Epithelial cell of proximal tubule (primary cell): ENCODE data around the gene TSPAN15. TPM values are rescaled to one million over a fixed set of nuclear protein-coding genes. Genes with fewer than 3 reads are reported as not detected.

Experiments
- DNase-seq: peaks from one replicate; pipeline ENCODE4 v3.0.0-alpha.2; 2011; ENCODE audit warnings: low read depth
- H3K4me3 ChIP-seq: 2 replicates; pipeline ENCODE4 v1.5.1; 2011; ENCODE audit warnings: low read depth, mild to moderate bottlenecking, low read length
- CTCF ChIP-seq: conservative IDR thresholded peaks from 2 replicates; pipeline ENCODE4 v1.5.1; 2012; ENCODE audit warnings: low read depth, mild to moderate bottlenecking, low read length
- total RNA-seq: library from RNA; depleted of rRNA; stranded (reverse); fragments of >200 nt; gene quantifications from 2 replicates; pipeline ENCODE4 v1.2.3, GENCODE V29; 2015

TSPAN15 gene
- total RNA-seq, 1 donor from 2014 or later, result 28.6 TPM

GRCh38 chr10:69453795-69454194 is 2.5 kb downstream of the TSPAN15 start:
- TF ChIP-seq CTCF, result no peak
- H3K4me3 ChIP-seq, result no peak overlapping the region
- no peak for DNase-seq

- no peak for TF ChIP-seq CTCF
- no peak overlapping the region for H3K4me3 ChIP-seq
- no peak for DNase-seq
Observed at GRCh38 chr10:69455006-69455763, 3.9 kb downstream of the TSPAN15 start.

GRCh38 chr10:69456880-69457693 is 5.8 kb downstream of the TSPAN15 start:
- no peak for TF ChIP-seq CTCF
- H3K4me3 ChIP-seq, result no peak overlapping the region
- DNase-seq, result no peak

GRCh38 chr10:69457771-69458237 is 6.5 kb downstream of the TSPAN15 start:
- no peak for TF ChIP-seq CTCF
- no peak for DNase-seq
- no peak overlapping the region for H3K4me3 ChIP-seq

- no peak for DNase-seq
- H3K4me3 ChIP-seq, result no peak overlapping the region
- TF ChIP-seq CTCF, result no peak
Observed at GRCh38 chr10:69458430-69459100, 7.3 kb downstream of the TSPAN15 start.

- DNase-seq, result no peak
- TF ChIP-seq CTCF, result no peak
Observed at GRCh38 chr10:69459101-69459790, 8.0 kb downstream of the TSPAN15 start.

More at GRCh38 chr10:69459101-69459790, 8.0 kb downstream of the TSPAN15 start:
- no peak overlapping the region for H3K4me3 ChIP-seq
